ENCODE measurements around the gene IGFLR1.

IGFLR1 gene

GRCh38 chr19:35751839-35752745 is 9.8 kb upstream of the IGFLR1 start:
- Histone ChIP-seq H3K23ac (ENCODE audit: low read length in 2 of 2) (peak overlapping the region in 1 of 2 experiments; percentile 34), H3K9me3 (ENCODE audit: control insufficient read depth, low read length) (no peaks in the 10 kb centered on the region), H3K79me1 (replicated peaks; ENCODE audit: low read length, poor library complexity, severe bottlenecking) (peaks cover 39% of the 10 kb centered on the region), H3K4me1 (ENCODE audit: control insufficient read depth, insufficient read depth, low read depth, low read length) (peaks cover 28% of the 10 kb centered on the region), H2AFZ (ENCODE audit: low read depth, low read length) (no peak overlapping the region), H2BK5ac (ENCODE audit: low read depth, low read length, poor library complexity, severe bottlenecking) (no peak overlapping the region), H3K27me3 (ENCODE audit: control insufficient read depth in 1 of 2, insufficient read depth in 1 of 2, low read length in 2 of 2) (no peaks in the 10 kb centered on the region), H3K9ac (ENCODE audit: low read length) (no peak overlapping the region), H3K14ac (ENCODE audit: low read length in 2 of 2) (no peak overlapping the region), H4K91ac (ENCODE audit: low read length) (no peak overlapping the region), H3K4me2 (ENCODE audit: low read length, poor library complexity, severe bottlenecking) (no peak overlapping the region), H4K8ac (ENCODE audit: low read length) (no peak overlapping the region), H2BK120ac (ENCODE audit: low read depth, low read length) (no peak overlapping the region), H3K18ac (ENCODE audit: low read depth in 1 of 2, low read length in 2 of 2) (no peak overlapping the region), H3K27ac (ENCODE audit: low read length, poor library complexity, severe bottlenecking) (no peak overlapping the region), H2BK12ac (ENCODE audit: low read length in 2 of 2) (no peak overlapping the region), H3K4me3 (ENCODE audit: insufficient read depth in 1 of 2, low read depth in 1 of 2, low read length in 2 of 2) (no peak overlapping the region), H3K36me3 (ENCODE audit: control insufficient read depth in 1 of 2, insufficient read depth in 2 of 2, low read depth in 1 of 2, low read length in 2 of 2) (peaks cover 34 to 51% of the 10 kb centered on the region in 2 experiments), H2BK15ac (ENCODE audit: low read depth, poor library complexity, severe bottlenecking) (no peak overlapping the region), H2AK5ac (ENCODE audit: low read length, severe bottlenecking) (no peak overlapping the region), H3K4ac (ENCODE audit: low read depth in 1 of 2, low read length in 2 of 2) (no peak overlapping the region)
- WGBS: 97% methylated on average over 13 of the region's 14 CpGs
- DNase-seq: no peak

GRCh38 chr19:35750167-35750566 is 7.9 kb upstream of the IGFLR1 start:
- Histone ChIP-seq H3K4ac (ENCODE audit: low read depth in 1 of 2, low read length in 2 of 2) (no peak overlapping the region), H3K9ac (ENCODE audit: low read length) (peak overlapping the region; percentile 99), H3K14ac (ENCODE audit: low read length in 2 of 2) (no peak overlapping the region), H2BK12ac (ENCODE audit: low read length in 2 of 2) (peak overlapping the region in 1 of 2 experiments; percentile 23), H3K36me3 (ENCODE audit: control insufficient read depth in 1 of 2, insufficient read depth in 2 of 2, low read depth in 1 of 2, low read length in 2 of 2) (peaks cover 37% of the 10 kb centered on the region in 2 experiments), H2AK5ac (ENCODE audit: low read length, severe bottlenecking) (no peak overlapping the region), H4K91ac (ENCODE audit: low read length) (no peak overlapping the region), H3K79me1 (replicated peaks; ENCODE audit: low read length, poor library complexity, severe bottlenecking) (peaks cover 43% of the 10 kb centered on the region), H3K18ac (ENCODE audit: low read depth in 1 of 2, low read length in 2 of 2) (no peak overlapping the region), H3K23ac (ENCODE audit: low read length in 2 of 2) (no peak overlapping the region), H3K4me3 (ENCODE audit: insufficient read depth in 1 of 2, low read depth in 1 of 2, low read length in 2 of 2) (peak overlapping the region in 1 of 2 experiments; percentile 41), H3K4me1 (ENCODE audit: control insufficient read depth, insufficient read depth, low read depth, low read length) (peaks cover 14% of the 10 kb centered on the region), H3K9me3 (ENCODE audit: control insufficient read depth, low read length) (no peaks in the 10 kb centered on the region), H2BK120ac (ENCODE audit: low read depth, low read length) (no peak overlapping the region), H2BK5ac (ENCODE audit: low read depth, low read length, poor library complexity, severe bottlenecking) (no peak overlapping the region), H2AFZ (ENCODE audit: low read depth, low read length) (no peak overlapping the region), H2BK15ac (ENCODE audit: low read depth, poor library complexity, severe bottlenecking) (no peak overlapping the region), H4K8ac (ENCODE audit: low read length) (no peak overlapping the region), H3K27ac (ENCODE audit: low read length, poor library complexity, severe bottlenecking) (no peak overlapping the region), H3K27me3 (ENCODE audit: control insufficient read depth in 1 of 2, insufficient read depth in 1 of 2, low read length in 2 of 2) (no peaks in the 10 kb centered on the region), H3K4me2 (ENCODE audit: low read length, poor library complexity, severe bottlenecking) (no peak overlapping the region)
- no peak for DNase-seq
- WGBS: 85% methylated on average over 4 of the region's 5 CpGs

GRCh38 chr19:35748106-35749020 is 6.1 kb upstream of the IGFLR1 start, which contains the start of gene LIN37:
Gene LIN37, plus strand, starts transcription at chr19:35748576. Its CDS starts 149 bp downstream, at chr19:35748725.
- peaks cover 22% of the 10 kb centered on the region for H3K4me1 ChIP-seq (ENCODE audit: control insufficient read depth, insufficient read depth, low read depth, low read length)
- peaks cover 49% of the 10 kb centered on the region for H3K79me1 ChIP-seq (replicated peaks; ENCODE audit: low read length, poor library complexity, severe bottlenecking)
- peak within 1 kb of the TSS; percentile 4 for H2AK5ac ChIP-seq (ENCODE audit: low read length, severe bottlenecking)
- H3K36me3 ChIP-seq (ENCODE audit: control insufficient read depth in 1 of 2, insufficient read depth in 2 of 2, low read depth in 1 of 2, low read length in 2 of 2): peaks cover 24 to 31% of the 10 kb centered on the region in 2 experiments
- no peaks in the 10 kb centered on the region for H3K27me3 ChIP-seq (ENCODE audit: control insufficient read depth in 1 of 2, insufficient read depth in 1 of 2, low read length in 2 of 2)
- H3K4me3 ChIP-seq (ENCODE audit: insufficient read depth in 1 of 2, low read depth in 1 of 2, low read length in 2 of 2): peak within 1 kb of the TSS; percentile 84 to 99
- H4K8ac ChIP-seq (ENCODE audit: low read length): no peak within 1 kb of the TSS
- H3K9me3 ChIP-seq (ENCODE audit: control insufficient read depth, low read length): no peaks in the 10 kb centered on the region
- H2BK120ac ChIP-seq (ENCODE audit: low read depth, low read length): no peak within 1 kb of the TSS
- peak within 1 kb of the TSS; percentile 7 to 67 for H3K18ac ChIP-seq (ENCODE audit: low read depth in 1 of 2, low read length in 2 of 2)
- H3K9ac ChIP-seq (ENCODE audit: low read length): peak within 1 kb of the TSS; percentile 99
- peak within 1 kb of the TSS; percentile 77 for H2AFZ ChIP-seq (ENCODE audit: low read depth, low read length)
- H3K4ac ChIP-seq (ENCODE audit: low read depth in 1 of 2, low read length in 2 of 2): peak within 1 kb of the TSS; percentile 35 to 62
- no peak within 1 kb of the TSS for H2BK12ac ChIP-seq (ENCODE audit: low read length in 2 of 2)
- H2BK15ac ChIP-seq (ENCODE audit: low read depth, poor library complexity, severe bottlenecking): no peak within 1 kb of the TSS
- peak within 1 kb of the TSS in 1 of 2 experiments; percentile 50 for H3K14ac ChIP-seq (ENCODE audit: low read length in 2 of 2)
- DNase-seq: peak; percentile 100
- peak within 1 kb of the TSS; percentile 62 for H3K4me2 ChIP-seq (ENCODE audit: low read length, poor library complexity, severe bottlenecking)
- H4K91ac ChIP-seq (ENCODE audit: low read length): no peak within 1 kb of the TSS
- H3K27ac ChIP-seq (ENCODE audit: low read length, poor library complexity, severe bottlenecking): no peak within 1 kb of the TSS
- under 1% methylated on average over 35 of the region's 45 CpGs for WGBS
- no peak within 1 kb of the TSS for H2BK5ac ChIP-seq (ENCODE audit: low read depth, low read length, poor library complexity, severe bottlenecking)
- peak within 1 kb of the TSS in 1 of 2 experiments; percentile 24 for H3K23ac ChIP-seq (ENCODE audit: low read length in 2 of 2)
